ENCODE data around the gene TMEM127. TPM values are rescaled to one million over a fixed set of nuclear protein-coding genes. Genes with fewer than 3 reads are reported as not detected.

The TMEM127 gene
- total RNA-seq, 1 experiment from 2014 or later = 20.9 TPM

DNA sequence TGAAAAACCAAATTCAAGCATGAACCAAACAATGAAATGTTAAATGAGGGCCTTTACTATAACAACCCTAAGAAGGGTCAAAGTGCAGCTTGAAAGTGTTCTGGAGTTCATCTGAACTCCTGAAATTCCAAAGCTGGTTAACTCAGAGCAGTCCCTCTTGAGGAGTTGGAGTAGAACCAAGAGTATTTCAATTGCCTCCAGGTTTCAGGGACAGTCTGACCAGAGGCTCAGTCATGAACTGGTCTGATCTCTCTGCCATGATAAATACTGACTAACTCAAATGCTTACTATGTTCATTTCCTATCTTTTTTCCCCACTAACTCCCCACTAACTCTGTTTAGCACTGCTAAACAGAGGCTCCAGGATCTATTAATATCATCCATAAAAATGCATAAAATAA is 59.9 kb downstream of the TMEM127 start:
- no peak for DNase-seq (ENCODE audit: low spot score)

DNA sequence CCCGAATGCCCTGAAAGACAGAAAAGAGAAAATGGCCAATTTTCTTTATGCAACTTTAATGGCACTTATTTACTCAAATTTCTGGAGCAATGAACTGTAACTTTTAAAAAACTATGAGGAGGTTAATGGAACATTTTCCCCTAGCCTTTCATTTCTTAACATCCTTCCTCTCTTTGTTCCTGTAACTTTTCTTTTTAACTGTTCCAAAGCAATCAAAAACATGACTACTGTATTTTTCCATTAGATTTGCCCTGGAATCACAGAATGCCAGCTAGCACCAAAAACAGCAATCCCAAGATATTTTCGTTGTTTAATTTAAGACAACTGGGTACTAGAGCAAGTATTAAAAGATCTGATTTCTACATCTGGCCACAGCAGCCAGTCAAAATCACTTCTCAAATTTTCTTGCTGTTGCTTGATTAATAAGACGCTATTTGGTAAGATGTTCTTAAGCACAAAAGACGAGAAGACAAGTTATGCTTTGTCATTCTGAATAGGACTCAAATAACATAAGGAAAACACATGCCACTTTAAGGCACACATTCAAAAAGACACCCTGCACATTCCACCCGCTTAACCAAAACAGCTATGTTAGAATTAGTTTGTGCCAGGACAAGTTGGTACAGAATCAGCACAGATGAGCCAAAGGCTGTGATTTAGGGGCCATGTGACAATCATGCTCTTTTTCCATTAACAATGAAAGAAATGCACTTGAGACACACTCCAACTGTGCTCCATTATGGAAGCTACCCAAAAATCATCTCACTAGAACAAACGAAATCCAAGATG is 60.8 kb downstream of the TMEM127 start:
- no peak for DNase-seq (ENCODE audit: low spot score)

- DNase-seq (ENCODE audit: low spot score) = no peak
Measured at GRCh38 chr2:96203130-96204028, 62.4 kb downstream of the TMEM127 start.

- DNase-seq (ENCODE audit: low spot score) = no peak
Measured at GRCh38 chr2:96202152-96202854, 63.5 kb downstream of the TMEM127 start.

DNA sequence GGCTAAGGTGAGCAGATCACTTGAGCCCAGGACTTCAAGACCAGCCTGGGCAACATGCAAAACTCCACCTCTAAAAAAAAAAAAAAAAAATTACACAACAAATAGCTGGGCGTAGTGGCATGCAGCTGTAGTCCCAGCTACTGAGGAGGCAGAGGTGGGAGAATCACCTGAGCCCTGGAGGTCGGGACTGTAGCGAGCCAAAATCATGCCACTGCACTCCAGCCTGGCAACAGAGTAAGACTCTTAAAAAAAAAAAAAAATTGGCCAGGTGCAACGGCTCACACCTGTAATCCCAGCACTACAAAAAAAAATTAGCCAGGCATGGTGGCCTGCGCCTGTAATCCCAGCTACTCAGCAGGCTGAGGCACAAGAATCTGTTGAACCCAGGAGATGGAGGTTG is 64.5 kb downstream of the TMEM127 start:
- DNase-seq (ENCODE audit: low spot score) = no peak

- DNase-seq (ENCODE audit: low spot score) = no peak
Measured at GRCh38 chr2:96198921-96199320, 66.9 kb downstream of the TMEM127 start.

Other genes with a start within 250 kb of the TMEM127 start
- gene GPAT2, start 231.1 kb downstream of the TMEM127 start, total RNA-seq (2014; rRNA removed; shearing (Covaris generic)) = not detected in 2 replicates
- 0.10 TPM in 1 of 2 replicates, not detected in the other for gene ADRA2B, start 149.4 kb downstream of the TMEM127 start, total RNA-seq (2014; rRNA removed; shearing (Covaris generic))
- gene ASTL, start 127.5 kb downstream of the TMEM127 start, total RNA-seq (2014; rRNA removed; shearing (Covaris generic)) = not detected in 2 replicates
- 16.4 and 17.7 TPM in 2 replicates for gene DUSP2, start 120.6 kb downstream of the TMEM127 start, total RNA-seq (2014; rRNA removed; shearing (Covaris generic))
- gene STARD7, start 57.2 kb downstream of the TMEM127 start, total RNA-seq (2014; rRNA removed; shearing (Covaris generic)) = 169 and 170 TPM in 2 replicates
- 79.3 and 96.1 TPM in 2 replicates for gene CIAO1, start 228 bp upstream of the TMEM127 start, total RNA-seq (2014; rRNA removed; shearing (Covaris generic))
- gene SNRNP200, start 39.5 kb upstream of the TMEM127 start, total RNA-seq (2014; rRNA removed; shearing (Covaris generic)) = 28.9 and 30.2 TPM in 2 replicates
- gene ITPRIPL1, start 59.3 kb upstream of the TMEM127 start, total RNA-seq (2014; rRNA removed; shearing (Covaris generic)) = not detected in 2 replicates
- gene NCAPH, start 69.8 kb upstream of the TMEM127 start, total RNA-seq (2014; rRNA removed; shearing (Covaris generic)) = 38.9 and 52.8 TPM in 2 replicates
- gene NEURL3, start 239.4 kb upstream of the TMEM127 start, total RNA-seq (2014; rRNA removed; shearing (Covaris generic)) = not detected in 2 replicates

All from H4 (cell line).